ENCODE data around the gene KCNQ5.

KCNQ5 gene

DNA sequence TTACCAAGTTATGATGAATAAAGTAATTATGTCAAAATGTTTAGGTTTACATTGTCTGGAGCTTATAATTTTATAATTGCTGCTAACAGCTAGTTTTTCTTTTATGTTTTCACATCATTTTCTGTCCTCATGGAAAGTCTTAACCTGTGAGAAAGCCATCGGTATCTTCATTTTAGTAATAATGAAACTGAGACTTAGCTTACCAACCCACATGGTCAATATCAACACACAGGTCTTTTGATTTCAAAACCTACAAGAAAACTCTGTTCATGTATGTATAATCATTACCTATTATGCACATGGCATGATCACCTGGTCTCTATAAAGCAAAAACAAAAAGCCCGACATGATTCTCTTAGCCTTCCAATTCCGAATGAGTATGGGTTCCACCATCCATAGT is 61.9 kb downstream of the KCNQ5 start:
- no peak for FAIRE-seq

DNA sequence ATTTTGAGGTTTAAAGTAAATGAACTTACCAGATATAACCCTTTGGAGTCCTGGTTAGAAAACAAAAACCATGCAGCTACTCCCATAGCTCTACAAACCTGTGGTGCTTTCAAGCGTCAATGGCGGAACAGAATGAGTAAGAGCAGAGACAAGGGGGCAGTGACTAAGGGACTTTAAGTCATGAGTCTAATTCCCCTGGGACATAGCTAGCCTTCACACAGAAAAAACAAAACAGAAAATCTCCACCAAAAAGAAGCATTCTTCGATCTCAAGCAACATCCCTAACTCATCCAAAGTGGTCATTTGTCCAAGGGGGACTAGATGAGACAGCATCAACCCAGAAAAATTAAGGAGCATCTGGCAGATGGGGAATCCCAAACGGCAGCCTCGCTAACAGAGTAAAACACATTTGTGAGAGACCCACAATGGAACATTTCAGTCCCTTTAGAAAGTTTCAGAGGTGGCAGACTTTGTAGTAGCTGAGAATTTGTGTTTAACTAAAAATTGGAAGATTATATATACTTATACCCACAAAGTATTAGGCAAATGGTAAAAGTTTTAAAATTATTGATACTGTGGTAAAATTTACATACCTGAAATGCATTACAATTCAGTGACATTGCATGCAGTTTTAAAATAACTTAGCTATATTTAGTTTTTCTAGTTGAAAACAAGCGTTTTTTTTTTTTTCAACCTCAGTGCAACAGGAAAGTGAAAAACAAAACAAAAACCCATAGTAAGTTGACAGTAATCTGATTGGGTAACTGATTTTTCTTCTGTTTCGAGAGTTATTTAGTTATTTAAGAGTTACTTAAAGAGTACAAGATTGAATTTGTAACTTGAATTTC is 67.5 kb downstream of the KCNQ5 start:
- FAIRE-seq: no peak

- no peak for FAIRE-seq
These were observed 69.4 kb downstream of the KCNQ5 start for GRCh38 chr6:72691249-72691648.

DNA sequence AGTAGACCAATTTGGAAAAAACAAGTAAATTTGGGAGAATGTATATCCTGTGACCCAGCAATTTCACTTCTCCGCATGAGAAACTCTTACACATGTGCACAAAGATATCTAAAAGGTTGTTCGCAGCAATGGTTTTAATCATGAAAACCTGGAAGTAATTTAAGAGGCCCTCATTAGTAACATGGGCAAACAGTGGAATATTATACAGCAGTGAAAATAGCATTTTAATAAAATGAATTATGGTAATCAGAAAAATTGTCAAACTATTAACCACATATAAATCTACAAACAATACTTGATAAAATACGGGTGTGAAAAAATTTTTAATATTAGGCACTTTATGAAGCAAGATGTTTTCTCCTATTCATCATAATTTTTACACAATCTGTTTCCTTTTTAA is 74.2 kb downstream of the KCNQ5 start:
- FAIRE-seq: no peak

DNA sequence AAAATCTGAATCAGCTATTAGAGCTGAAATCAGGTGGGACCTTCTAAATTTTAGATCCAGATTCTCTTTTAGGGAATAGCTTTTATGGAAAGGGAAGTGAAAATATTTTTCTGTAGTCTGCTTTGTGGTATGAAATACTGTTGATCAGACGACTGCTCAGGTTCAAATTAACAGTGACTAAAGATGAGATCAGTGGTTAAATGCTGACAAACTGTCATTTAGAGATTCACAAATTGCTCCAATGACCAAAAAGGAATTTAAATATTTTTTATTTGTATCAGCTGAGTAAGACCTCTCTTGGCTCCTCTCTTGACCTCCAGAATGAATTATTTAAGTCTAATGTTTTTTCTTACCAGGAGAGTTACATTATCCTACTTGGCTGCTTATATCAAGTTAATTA is 77.3 kb downstream of the KCNQ5 start:
- no peak for FAIRE-seq

GRCh38 chr6:72702421-72702820 is 80.6 kb downstream of the KCNQ5 start:
- FAIRE-seq: no peak

DNA sequence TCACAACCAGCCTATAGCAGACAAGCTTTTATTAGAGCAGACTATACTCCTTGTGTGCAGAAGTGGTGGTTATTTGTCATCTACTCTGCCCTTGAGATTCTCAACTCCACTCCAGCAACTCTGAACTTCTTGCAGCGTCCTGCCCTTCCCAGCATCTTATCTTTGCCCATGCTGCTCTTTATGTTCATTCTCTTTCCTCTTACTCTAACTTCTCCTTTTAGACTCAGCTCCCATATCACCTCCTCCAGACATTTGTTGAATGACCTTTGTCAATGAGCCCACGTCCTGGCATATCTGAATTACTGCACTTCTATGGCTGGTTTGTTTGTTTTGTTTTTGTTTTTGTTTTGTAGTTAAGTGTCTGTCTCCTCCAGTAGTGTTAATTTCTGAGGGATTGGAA is 81.2 kb downstream of the KCNQ5 start:
- no peak for FAIRE-seq

- no peak for FAIRE-seq
These were observed 83.1 kb downstream of the KCNQ5 start for GRCh38 chr6:72704979-72705378.

DNA sequence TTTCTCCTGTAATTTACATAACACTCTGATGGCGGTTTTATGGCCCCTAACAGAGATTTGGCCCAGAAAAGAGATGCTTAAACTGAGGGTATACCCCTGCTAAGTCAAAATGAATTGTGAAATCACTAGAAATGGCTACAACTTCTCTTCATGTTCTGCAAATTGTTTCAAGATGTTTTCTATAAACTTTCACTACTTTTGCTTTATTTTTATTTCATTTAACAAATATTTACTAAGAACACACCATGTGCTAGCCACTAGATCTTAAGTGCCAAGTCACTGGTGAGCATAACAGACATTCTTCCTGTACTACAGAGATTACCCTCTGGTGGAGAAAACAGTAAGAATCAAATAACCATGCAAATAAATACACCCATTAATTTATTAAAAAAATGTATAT is 87.6 kb downstream of the KCNQ5 start:
- FAIRE-seq: no peak

DNA sequence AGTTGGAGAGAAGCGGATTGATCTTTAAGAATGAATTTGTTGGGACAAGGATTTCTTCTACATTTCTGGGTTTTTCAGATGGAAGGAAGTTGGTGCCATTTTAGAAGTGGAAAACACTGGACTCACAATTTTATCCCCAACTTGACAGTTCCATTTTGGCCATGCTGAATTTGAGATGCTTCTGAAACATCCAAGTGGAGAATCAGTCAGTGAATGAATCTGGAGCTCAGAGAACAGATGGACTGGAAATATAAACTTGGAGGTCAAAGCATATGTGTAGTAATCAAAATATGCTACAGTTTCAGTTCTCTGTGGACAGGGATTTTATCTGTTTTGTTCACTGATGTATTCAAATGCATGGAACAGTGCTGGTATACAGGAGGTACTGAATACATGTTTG is 89.9 kb downstream of the KCNQ5 start:
- no peak for FAIRE-seq

DNA sequence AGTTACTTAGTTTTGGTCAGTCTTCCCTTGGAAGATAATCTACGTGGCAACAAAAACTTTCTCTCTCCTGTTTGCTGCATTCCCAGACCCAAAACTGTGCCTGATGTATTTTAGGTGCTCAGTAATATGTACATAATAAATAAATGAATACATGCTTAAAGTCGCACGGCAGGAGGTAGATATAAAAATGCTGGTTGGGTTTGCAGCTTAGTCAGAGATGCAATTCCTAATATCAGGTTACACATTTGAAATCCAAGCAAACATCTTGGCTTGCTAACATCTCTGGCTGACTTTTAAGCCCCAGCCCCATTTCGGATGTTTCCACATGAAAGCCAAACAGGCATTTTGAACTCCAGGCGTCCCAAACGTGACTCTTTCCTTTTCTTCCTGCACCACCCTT is 91.0 kb downstream of the KCNQ5 start:
- no peak for FAIRE-seq

GRCh38 chr6:72715119-72715518 is 93.3 kb downstream of the KCNQ5 start:
- FAIRE-seq: no peak

- no peak for FAIRE-seq
These were observed 95.1 kb downstream of the KCNQ5 start for GRCh38 chr6:72716916-72717315.

- no peak for FAIRE-seq
These were observed 98.6 kb downstream of the KCNQ5 start for GRCh38 chr6:72720464-72720863.

GRCh38 chr6:72721346-72721745 is 99.5 kb downstream of the KCNQ5 start:
- no peak for FAIRE-seq

GRCh38 chr6:72724545-72724944 is 102.7 kb downstream of the KCNQ5 start:
- FAIRE-seq: no peak

DNA sequence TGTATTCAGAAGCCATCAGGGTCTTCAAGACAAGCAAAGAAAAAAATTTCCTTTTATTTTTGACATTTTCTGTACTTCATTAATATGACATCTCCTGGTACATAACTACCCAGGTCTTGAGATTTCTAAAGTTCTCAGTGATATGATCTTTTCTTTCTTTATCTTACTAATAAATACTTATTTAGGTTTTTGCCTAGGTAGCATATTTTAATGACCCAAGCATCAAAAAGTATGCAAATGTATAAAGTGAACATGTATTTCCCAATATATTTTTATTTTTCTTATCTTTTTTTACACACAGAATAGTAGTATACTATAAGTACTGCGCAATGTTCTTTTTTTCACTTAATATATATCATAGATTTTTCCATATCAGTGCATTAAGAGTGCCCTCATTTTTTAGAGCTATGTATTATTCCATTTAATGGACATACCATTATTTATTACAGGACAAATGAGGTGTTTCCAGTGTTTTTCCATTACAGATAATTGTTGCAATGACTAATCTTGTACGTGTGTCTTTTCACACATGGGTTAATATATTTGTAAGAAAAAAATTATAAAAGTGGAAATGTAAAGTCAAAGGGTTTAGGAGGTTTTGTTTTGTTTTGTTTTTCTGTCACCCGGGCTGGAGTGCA is 107.0 kb downstream of the KCNQ5 start:
- no peak for FAIRE-seq

- FAIRE-seq: no peak
These were observed 111.2 kb downstream of the KCNQ5 start for GRCh38 chr6:72733045-72733444.

- no peak for FAIRE-seq
These were observed 116.2 kb downstream of the KCNQ5 start for GRCh38 chr6:72738091-72738490.

GRCh38 chr6:72739368-72739779 is 117.5 kb downstream of the KCNQ5 start:
- no peak for FAIRE-seq

GRCh38 chr6:72740135-72740534 is 118.3 kb downstream of the KCNQ5 start:
- no peak for FAIRE-seq

DNA sequence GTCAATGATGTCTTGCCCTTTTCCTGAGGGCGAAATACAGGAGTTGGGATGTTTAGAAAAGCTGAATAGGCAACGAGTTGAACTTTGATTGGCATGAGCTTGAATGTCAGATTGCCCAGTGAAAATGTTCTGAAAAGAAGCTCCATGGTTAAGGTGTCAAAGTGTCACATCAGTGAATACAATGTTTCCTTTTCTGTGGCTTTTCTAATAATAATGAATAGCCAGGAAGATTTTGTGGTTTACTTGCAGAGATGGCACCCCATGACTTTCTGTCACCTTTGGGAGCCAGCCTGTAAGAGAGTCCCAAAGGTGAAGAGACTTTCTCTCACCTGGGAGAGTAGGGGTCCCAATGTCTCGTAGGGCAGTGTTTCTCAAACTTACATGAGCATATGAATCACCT is 119.2 kb downstream of the KCNQ5 start:
- FAIRE-seq: no peak

DNA sequence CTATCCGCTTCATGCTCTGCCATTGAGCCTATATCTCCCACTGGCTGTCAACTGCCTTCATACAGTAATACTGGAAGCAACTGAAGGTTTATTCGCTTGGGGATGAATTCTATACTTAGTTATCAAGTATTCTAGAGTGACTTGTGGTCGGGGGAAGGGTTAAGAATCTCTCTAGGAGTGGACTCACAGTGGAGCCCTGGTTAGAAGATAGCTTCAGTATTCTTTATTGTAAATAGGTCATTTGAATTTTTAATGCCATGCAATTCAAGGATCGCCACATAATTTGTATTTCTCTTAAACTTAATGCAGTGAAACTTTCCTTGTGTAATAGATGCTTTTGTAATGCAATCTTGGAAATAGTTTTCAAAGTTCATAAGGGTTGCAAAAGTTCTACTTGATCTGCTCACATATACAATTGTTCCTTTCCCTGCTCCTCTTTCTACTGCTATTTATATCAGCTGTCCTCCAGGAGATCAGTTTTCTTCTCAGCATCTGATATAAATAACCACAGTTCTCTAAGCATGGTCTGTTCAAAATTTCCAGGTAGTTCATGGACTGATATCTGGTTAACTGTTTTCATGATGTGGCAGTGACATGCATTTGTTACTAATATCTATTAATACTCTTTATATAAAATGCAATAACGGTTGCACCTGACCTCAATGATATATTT is 120.3 kb downstream of the KCNQ5 start:
- no peak for FAIRE-seq

GRCh38 chr6:72746276-72746675 is 124.4 kb downstream of the KCNQ5 start:
- no peak for FAIRE-seq

Measured in colon (tissue), 2 donors.